DOHH2 (cell line): ENCODE data around the gene SH2D4B.

ENCODE experiments used
- CTCF ChIP-seq: fragments of 200-600 bp; sonication (generic); IDR thresholded peaks from one replicate; pipeline ENCODE4 v1.5.1; 2014; ENCODE audit warnings: antibody characterized with exemption, mild to moderate bottlenecking, low read depth, low read length; ENCODE audit not compliant: poor library complexity, severe bottlenecking
- EZH2phosphoT487 ChIP-seq: fragments of 200-600 bp; sonication (generic); IDR thresholded peaks from 2 replicates; pipeline ENCODE4 v1.6.1; 2017; ENCODE audit warnings: borderline replicate concordance, mild to moderate bottlenecking, antibody characterized with exemption, low read length, moderate library complexity, mixed read lengths

GRCh38 chr10:80530816-80531215 is 6.9 kb upstream of the SH2D4B start:
- TF ChIP-seq CTCF (no peak), EZH2phosphoT487 (no peak)
